HCT116 (cell line): ENCODE measurements around the gene LLCFC1.

Experiments
- ATF3 ChIP-seq: IDR thresholded peaks from 2 replicates; pipeline ENCODE4 v1.6.1; 2012
- CTCF ChIP-seq, 3 experiments: fragments of 200-600 bp in 1 of 3; sonication (generic) in 1 of 3; IDR thresholded peaks in 2 of 3; conservative IDR thresholded peaks in 1 of 3; 2 replicates each; pipeline ENCODE4 v1.5.1; 2012 to 2017; ENCODE audit warnings: low read depth in 2 of 3, low read length in 2 of 3, antibody characterized with exemption in 1 of 3, borderline replicate concordance in 1 of 3, control low read depth in 1 of 3, mild to moderate bottlenecking in 1 of 3, mixed read lengths in 1 of 3, mixed run types in 1 of 3, moderate library complexity in 1 of 3; ENCODE audit not compliant: insufficient read depth in 1 of 3
- EZH2 ChIP-seq: fragments of 200-600 bp; sonication (generic); IDR thresholded peaks from 2 replicates; pipeline ENCODE4 v1.6.1; 2017; ENCODE audit warnings: antibody characterized with exemption, mixed run types
- EZH2phosphoT487 ChIP-seq: fragments of 200-600 bp; IDR thresholded peaks from 2 replicates; pipeline ENCODE4 v1.6.1; 2018; ENCODE audit warnings: antibody characterized with exemption, borderline replicate concordance
- JUND ChIP-seq: IDR thresholded peaks from 2 replicates; pipeline ENCODE4 v1.6.1; 2012
- MAX ChIP-seq: IDR thresholded peaks from 2 replicates; pipeline ENCODE4 v1.6.1; 2012
- POLR2A ChIP-seq: IDR thresholded peaks from 2 replicates; pipeline ENCODE4 v1.7.0; 2011; ENCODE audit warnings: borderline replicate concordance; ENCODE audit not compliant: insufficient read depth, insufficient read length; ENCODE audit errors: extremely low read depth
- POLR2AphosphoS5 ChIP-seq: IDR thresholded peaks from 2 replicates; pipeline ENCODE4 v1.6.1; 2011; ENCODE audit warnings: mild to moderate bottlenecking, low read depth, low read length, moderate library complexity
- RAD21 ChIP-seq: IDR thresholded peaks from 2 replicates; pipeline ENCODE4 v1.6.1; 2012; ENCODE audit warnings: low read depth, mild to moderate bottlenecking
- SIN3A ChIP-seq: IDR thresholded peaks from 2 replicates; pipeline ENCODE4 v1.6.1; 2012; ENCODE audit warnings: low read depth
- ZFX ChIP-seq: fragments of 450-650 bp; IDR thresholded peaks from 2 replicates; pipeline ENCODE4 v1.6.1; 2017
- ZNF274 ChIP-seq: fragments of 200-500 bp; sonication (Bioruptor generic); IDR thresholded peaks from 2 replicates; pipeline ENCODE4 v1.6.1; 2014; ENCODE audit warnings: mild to moderate bottlenecking, low read depth, low read length, inconsistent platforms

GRCh38 chr7:142890874-142891485 lies 48.3 kb upstream of the LLCFC1 start:
- no peak for TF ChIP-seq CTCF (IDR thresholded peaks at IDR 0.05 in 2 of 3, conservative IDR thresholded peaks at IDR 0.05 in 1 of 3; ENCODE audit: borderline replicate concordance in 1 of 3, insufficient read depth in 1 of 3, low read depth in 2 of 3, low read length in 2 of 3)
- no peak for TF ChIP-seq RAD21
- TF ChIP-seq MAX: no peak
- TF ChIP-seq POLR2AphosphoS5: no peak
- TF ChIP-seq POLR2A: no peak
- no peak for TF ChIP-seq ZFX
- no peak for TF ChIP-seq JUND
- no peak for TF ChIP-seq ZNF274
- TF ChIP-seq EZH2phosphoT487: no peak
- no peak for TF ChIP-seq ATF3
- TF ChIP-seq SIN3A: no peak
- no peak for TF ChIP-seq EZH2
